K562 (cell line): Measurements from ENCODE around the gene MAGEA4. TPM values are rescaled to one million over a fixed set of nuclear protein-coding genes. Genes with fewer than 3 reads are reported as not detected.

ENCODE experiments used
- ATAC-seq: fragments of 200-7000 bp; cut with Tn5 transposase; 3 replicates; pipeline ENCODE4 v1.9.1; 2020; ENCODE audit warnings: moderate library complexity
- BruUV-seq: library from RNA; stranded (reverse); fragments of 400-500 nt; replicated peaks from 2 replicates; lab custom pipeline; 2021; lab: Mats Ljungman, UMichigan
- CTCF ChIA-PET: fragments of 300-600 bp; formaldehyde crosslinking; extraction: SDS; loops from one replicate; lab custom pipeline; 2021; ENCODE audit warnings: low intra/inter-chr PET ratio; lab: Yijun Ruan, JAX
- POLR2A ChIA-PET: fragments of 300-600, 350-650 bp; sonication (Branson Sonifier 250); formaldehyde crosslinking; extraction: SDS; loops from one replicate; lab custom pipeline; 2021; ENCODE audit warnings: antibody characterized with exemption, inconsistent platforms; lab: Yijun Ruan, JAX
- DNase-seq, 4 experiments: peaks; one replicate each; pipeline versions ENCODE4 v3.0.0 to v3.0.0-alpha.2; 2011 to 2018; ENCODE audit warnings: low spot score in 3 of 4, mixed read lengths in 3 of 4; ENCODE audit errors: extremely low read depth in 1 of 4
- FAIRE-seq: peaks from 2 replicates; lab custom pipeline; 2011; peaks lifted over from hg19 to GRCh38; lab: Jason Lieb, UNC
- H2AFZ ChIP-seq: 2 replicates; pipeline ENCODE4 v1.6.0; 2011; ENCODE audit warnings: low read depth, low read length, control low read depth, inconsistent platforms
- H3K27ac ChIP-seq: fragments of 200-600 bp; 3 replicates; pipeline ENCODE4 v1.8.0; 2011; ENCODE audit warnings: low read depth, mild to moderate bottlenecking, control low read depth, inconsistent platforms, low read length, moderate library complexity, mixed read lengths; ENCODE audit errors: extremely low read depth
- H3K27me3 ChIP-seq, 2 experiments: fragments of 300-600 bp in 1 of 2; 2 replicates in 1 of 2; 3 replicates in 1 of 2; pipeline versions ENCODE4 v1.6.0 to v1.8.0; 2011; ENCODE audit warnings: inconsistent platforms in 2 of 2, low read length in 2 of 2, mild to moderate bottlenecking in 1 of 2, mixed read lengths in 1 of 2, moderate library complexity in 1 of 2; ENCODE audit not compliant: control insufficient read depth in 2 of 2, insufficient read depth in 2 of 2
- H3K36me3 ChIP-seq: fragments of 300-600 bp; 3 replicates; pipeline ENCODE4 v1.8.0; 2011; ENCODE audit warnings: mild to moderate bottlenecking, low read length, inconsistent platforms; ENCODE audit not compliant: control insufficient read depth, insufficient read depth
- H3K4me1 ChIP-seq, 2 experiments: fragments of 200-600 bp in 1 of 2; replicated peaks in 1 of 2; 2 replicates in 1 of 2; 3 replicates in 1 of 2; pipeline versions ENCODE4 v1.5.1 to v1.8.0; 2011; ENCODE audit warnings: inconsistent platforms in 2 of 2, low read length in 2 of 2, mild to moderate bottlenecking in 1 of 2, mixed read lengths in 1 of 2, moderate library complexity in 1 of 2; ENCODE audit not compliant: control insufficient read depth in 2 of 2, insufficient read depth in 2 of 2
- H3K4me2 ChIP-seq: 2 replicates; pipeline ENCODE4 v1.6.1; 2011; ENCODE audit warnings: low read length, control low read depth, inconsistent platforms, mixed read lengths; ENCODE audit not compliant: insufficient read depth
- H3K4me3 ChIP-seq: fragments of 200-600 bp; sonication (generic), shearing (Covaris generic); 2 replicates; pipeline ENCODE4 v1.5.1; 2016; ENCODE audit warnings: control low read depth, inconsistent platforms
- H3K79me2 ChIP-seq: fragments of 200-600 bp; 3 replicates; pipeline ENCODE4 v1.8.0; 2011; ENCODE audit warnings: low read length, inconsistent platforms; ENCODE audit not compliant: control insufficient read depth, insufficient read depth
- H3K9ac ChIP-seq, 2 experiments: 2 replicates each; pipeline versions ENCODE4 v1.6.0 to v1.6.1; 2011; ENCODE audit warnings: low read depth in 2 of 2, low read length in 2 of 2, control low read depth in 1 of 2, inconsistent platforms in 1 of 2, mild to moderate bottlenecking in 1 of 2, mixed read lengths in 1 of 2; ENCODE audit not compliant: insufficient read depth in 1 of 2
- H3K9me1 ChIP-seq: one replicate; pipeline ENCODE4 v1.6.0; 2011; ENCODE audit warnings: inconsistent platforms, mild to moderate bottlenecking, low read length, moderate library complexity; ENCODE audit not compliant: control insufficient read depth, insufficient read depth
- H3K9me3 ChIP-seq: replicated peaks from 2 replicates; pipeline ENCODE4 v1.5.1; 2011; ENCODE audit warnings: low read depth, low read length, inconsistent platforms; ENCODE audit not compliant: control insufficient read depth, insufficient read depth
- H4K20me1 ChIP-seq: replicated peaks from 2 replicates; pipeline ENCODE4 v1.6.1; 2011; ENCODE audit warnings: low read length, inconsistent platforms, mixed read lengths; ENCODE audit not compliant: control insufficient read depth, insufficient read depth
- FOS ChIP-seq: IDR thresholded peaks from 3 replicates; pipeline ENCODE4 v1.6.1; 2011; ENCODE audit not compliant: insufficient read length; ENCODE audit errors: extremely low read depth
- NFYB ChIP-seq: IDR thresholded peaks from 2 replicates; pipeline ENCODE4 v1.6.1; 2011; ENCODE audit warnings: mild to moderate bottlenecking, moderate library complexity; ENCODE audit not compliant: insufficient read length; ENCODE audit errors: extremely low read depth
- SNRNP70 ChIP-seq: fragments of 200-400 bp; formaldehyde crosslinking; optimal IDR thresholded peaks from 2 replicates; pipeline ENCODE3; 2017; ENCODE audit warnings: low read depth, low read length
- U2AF2 ChIP-seq: fragments of 200-400 bp; formaldehyde crosslinking; optimal IDR thresholded peaks from 2 replicates; pipeline ENCODE3; 2017; ENCODE audit warnings: low read depth, mild to moderate bottlenecking, low read length
- ZNF282 ChIP-seq: sonication (generic); formaldehyde crosslinking; IDR thresholded peaks from 2 replicates; pipeline ENCODE4 v1.8.1; 2023; ENCODE audit warnings: missing genetic modification reagents
- WGBS: fragments of 100-300 bp; shearing (Covaris generic); methylation state at CpG from one replicate; pipeline ENCODE4 v1.1.6; 2016; ENCODE audit warnings: low coverage, mixed read lengths; ENCODE audit not compliant: insufficient coverage; ENCODE audit errors: missing lambda C conversion rate; 5-methylcytosine and 5-hydroxymethylcytosine counted together
- in situ Hi-C: fragments of 300-500 bp; cut with MboI; formaldehyde crosslinking; loops from 4 replicates; pipeline ENCODE4 v1.15.0; 2018; ENCODE audit warnings: inconsistent platforms, mixed read lengths
- intact Hi-C: fragments of 100-400 bp; cut with micrococcal nuclease; formaldehyde crosslinking; loops from 2 replicates; pipeline ENCODE4 v1.14.2; 2022
- polyA plus RNA-seq, 8 experiments: library from polyadenylated mRNA; depleted of rRNA in 4 of 8; stranded (reverse) in 5 of 8; unstranded in 3 of 8; fragments of >200 nt; fragmentation: Nextera tagmentation in 2 of 8; fragmentation: Illumina TruSeq in 1 of 8; extraction: Ambion mirVana in 2 of 8; extraction: Trizol in 1 of 8; gene quantifications; 2 replicates each; pipeline versions ENCODE4 v1.2.1 to v1.2.3, GENCODE V29; 2011 to 2014; ENCODE audit warnings: inconsistent platforms in 1 of 8, missing spikeins in 1 of 8
- total RNA-seq, 7 experiments: library from RNA; depleted of rRNA in 6 of 7; stranded (reverse); fragments of >200 nt in 6 of 7; fragmentation: Illumina TruSeq in 2 of 7; extraction: Trizol in 2 of 7; gene quantifications; 2 replicates each; pipeline versions ENCODE4 v1.2.1 to v1.2.3, GENCODE V29; 2011 to 2021; ENCODE audit warnings: low replicate concordance in 1 of 7
- TF ChIP-seq, protein P1 (sequence below): fragments of 250-450 bp; sonication (Bioruptor Pico); IDR thresholded peaks from 2 replicates; pipeline ENCODE4 v1.5.1; 2021; ENCODE audit warnings: mild to moderate bottlenecking

The MAGEA4 gene
- total and polyA plus RNA-seq, 9 of the 15 experiments (the other 6 are each of a cell fraction or from before 2014, with no cell fraction given) = 0.42 to 1.9 (median 0.69) TPM

DNA sequence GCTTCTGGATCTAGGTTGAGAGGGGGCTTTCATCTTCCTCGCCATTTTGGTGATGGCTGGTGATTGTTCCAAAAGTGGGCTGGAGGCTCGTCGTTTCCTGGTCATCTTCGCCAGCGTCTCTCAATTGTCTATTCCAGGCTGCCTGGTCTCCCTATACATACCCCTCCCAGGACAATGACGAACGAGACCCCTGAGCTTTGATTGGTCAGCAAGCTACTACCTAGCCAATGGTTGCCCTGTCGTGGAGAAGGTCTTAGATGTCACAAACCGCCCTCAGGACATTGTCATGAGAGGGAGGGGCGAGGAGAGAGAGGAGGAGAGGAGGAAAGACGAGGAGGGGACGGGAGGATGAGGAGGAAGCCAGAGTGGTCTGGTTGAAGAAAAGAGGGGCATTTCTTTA, 7.7 kb upstream of the MAGEA4 start:
- Histone ChIP-seq H3K27me3 (no peaks in the 10 kb centered on the region), H3K4me3 (no peak overlapping the region), H3K9me1 (no peaks in the 10 kb centered on the region)
- DNase-seq = no peak
- TF ChIP-seq, protein P1, sequence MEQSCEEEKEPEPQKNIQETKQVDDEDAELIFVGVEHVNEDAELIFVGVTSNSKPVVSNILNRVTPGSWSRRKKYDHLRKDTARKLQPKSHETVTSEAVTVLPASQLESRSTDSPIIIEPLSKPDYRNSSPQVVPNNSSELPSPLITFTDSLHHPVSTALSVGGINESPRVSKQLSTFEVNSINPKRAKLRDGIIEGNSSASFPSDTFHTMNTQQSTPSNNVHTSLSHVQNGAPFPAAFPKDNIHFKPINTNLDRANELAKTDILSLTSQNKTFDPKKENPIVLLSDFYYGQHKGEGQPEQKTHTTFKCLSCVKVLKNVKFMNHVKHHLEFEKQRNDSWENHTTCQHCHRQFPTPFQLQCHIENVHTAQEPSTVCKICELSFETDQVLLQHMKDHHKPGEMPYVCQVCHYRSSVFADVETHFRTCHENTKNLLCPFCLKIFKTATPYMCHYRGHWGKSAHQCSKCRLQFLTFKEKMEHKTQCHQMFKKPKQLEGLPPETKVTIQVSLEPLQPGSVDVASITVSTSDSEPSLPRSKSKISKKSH (CRISPR knock-in tag) = no peak
- peak; percentile 12 for TF ChIP-seq FOS
- no peak for TF ChIP-seq SNRNP70
- TF ChIP-seq ZNF282 (CRISPR knock-in tag) = no peak
- no peak for TF ChIP-seq U2AF2
- TF ChIP-seq NFYB = peak; percentile 50
- TF ChIP-seq, all 486 proteins: peak for 2
- H3K9ac ChIP-seq = no peak overlapping the region
- FAIRE-seq = no peak
- no peaks in the 10 kb centered on the region for H3K36me3 ChIP-seq
- ATAC-seq = peak; percentile 68
- H4K20me1 ChIP-seq = no peaks in the 10 kb centered on the region
- H3K9me3 ChIP-seq = no peaks in the 10 kb centered on the region
- no TSS peak for BruUV-seq
- in situ Hi-C loops (no loop called here), intact Hi-C loops (no loop called here)
- H3K4me2 ChIP-seq = no peak overlapping the region
- POLR2A ChIA-PET = no interaction called here
- no peak overlapping the region for H3K27ac ChIP-seq
- 13% methylated on average over 10 of the region's 12 CpGs for WGBS
- CTCF ChIA-PET = no interaction called here
- H3K4me1 ChIP-seq = no peaks in the 10 kb centered on the region
- H2AFZ ChIP-seq = peak overlapping the region; percentile 32; the same call in 1 of the 2 replicates
- no peaks in the 10 kb centered on the region for H3K79me2 ChIP-seq
